GM21423 (cell line): Measurements from ENCODE around the gene ERN2.
"Not testable (repeated sequence)": the region's sequence is repeated elsewhere in the genome, so short reads cannot be mapped to it uniquely, and the experiment has no call there.

Experiments
- ATAC-seq: cut with Tn5 transposase; IDR thresholded peaks from one replicate; pipeline ENCODE4 v1.9.1; 2021; ENCODE audit warnings: mild to moderate bottlenecking, moderate library complexity; ENCODE audit not compliant: unreplicated experiment

Gene ERN2

GRCh38 chr16:23722613-23723240 is 9.7 kb upstream of the ERN2 start:
- not testable (repeated sequence) for ATAC-seq

- no peak for ATAC-seq
Measured at GRCh38 chr16:23716484-23716883, 3.5 kb upstream of the ERN2 start.

- ATAC-seq, result no peak
Measured at GRCh38 chr16:23711785-23712184, 1.2 kb downstream of the ERN2 start.

GRCh38 chr16:23710504-23710903 is 2.5 kb downstream of the ERN2 start:
- ATAC-seq, result no peak

GRCh38 chr16:23710008-23710407 is 3.0 kb downstream of the ERN2 start:
- no peak for ATAC-seq

- ATAC-seq, result no peak
Measured at GRCh38 chr16:23709536-23709935, 3.5 kb downstream of the ERN2 start.

GRCh38 chr16:23706439-23706838 is 6.6 kb downstream of the ERN2 start:
- no peak for ATAC-seq

- ATAC-seq, result no peak
Measured at GRCh38 chr16:23705517-23705902, 7.5 kb downstream of the ERN2 start.

GRCh38 chr16:23704772-23705516 is 8.1 kb downstream of the ERN2 start:
- no peak for ATAC-seq

- no peak for ATAC-seq
Measured at GRCh38 chr16:23702951-23703350, 10.1 kb downstream of the ERN2 start.

GRCh38 chr16:23701045-23701444 is 12.0 kb downstream of the ERN2 start:
- no peak for ATAC-seq

GRCh38 chr16:23700509-23700908 is 12.5 kb downstream of the ERN2 start:
- no peak for ATAC-seq

GRCh38 chr16:23700093-23700492 is 12.9 kb downstream of the ERN2 start:
- ATAC-seq, result no peak

GRCh38 chr16:23699100-23699499 is 13.9 kb downstream of the ERN2 start:
- ATAC-seq, result no peak

GRCh38 chr16:23695756-23696155 is 17.3 kb downstream of the ERN2 start:
- no peak for ATAC-seq

GRCh38 chr16:23694644-23695373 is 18.2 kb downstream of the ERN2 start:
- ATAC-seq, result no peak

- no peak for ATAC-seq
Measured at GRCh38 chr16:23694265-23694643, 18.8 kb downstream of the ERN2 start.

GRCh38 chr16:23692190-23692837 is 20.7 kb downstream of the ERN2 start:
- no peak for ATAC-seq

- no peak for ATAC-seq
Measured at GRCh38 chr16:23691483-23692189, 21.4 kb downstream of the ERN2 start.

GRCh38 chr16:23690771-23691482 is 22.1 kb downstream of the ERN2 start:
- ATAC-seq, result no peak
